Spleen (tissue), 7 donors: Measurements from ENCODE around the gene SMC1A.

Source experiments
- CTCF ChIP-seq, 11 experiments: fragments of 200-600 bp in 7 of 11; fragments of 450-650 bp in 4 of 11; sonication (generic) in 4 of 11; IDR thresholded peaks in 8 of 11; conservative IDR thresholded peaks in 3 of 11; 1 replicate in 7 of 11; 2 replicates in 4 of 11; pipeline versions ENCODE4 v1.4.0 to v1.8.0; 2016 to 2021; ENCODE audit warnings: antibody characterized with exemption in 11 of 11, inconsistent platforms in 4 of 11, mild to moderate bottlenecking in 1 of 11
- POLR2A ChIP-seq, 3 donors: fragments of 450-650 bp; IDR thresholded peaks; one replicate each; pipeline ENCODE4 v1.5.1; 2017; ENCODE audit warnings: antibody characterized with exemption in 3 of 3, mild to moderate bottlenecking in 1 of 3
- donor health status: DM: no; HTN: no; CAD: no; lungs with moderate emphysema.
- donor health status: DM: no; HTN: no; CAD: no.
- donor health status: DM: no; HTN: no; CAD: no.

- TF ChIP-seq POLR2A (IDR thresholded peaks at IDR 0.05): no peak
- no peak for TF ChIP-seq CTCF (IDR thresholded peaks at IDR 0.05 in 8 of 11, conservative IDR thresholded peaks at IDR 0.05 in 3 of 11)
These were observed 24.2 kb downstream of the SMC1A start for GRCh38 chrX:53398216-53398615.
